SKM-1 (cell line): ENCODE data around the gene SPAG5.

Source experiments
- DNase-seq: peaks from one replicate; lab custom pipeline; 2025; ENCODE audit not compliant: unreplicated experiment; lab: John Stamatoyannopoulos, UW

The SPAG5 gene

GRCh38 chr17:28547623-28548416 lies 51.0 kb downstream of the SPAG5 start:
- peak; percentile 37 for DNase-seq

GRCh38 chr17:28547096-28547622 lies 51.7 kb downstream of the SPAG5 start:
- DNase-seq: no peak

- no peak for DNase-seq
Observed at GRCh38 chr17:28545787-28546415, 52.9 kb downstream of the SPAG5 start.

- no peak for DNase-seq
Observed at GRCh38 chr17:28545141-28545503, 53.7 kb downstream of the SPAG5 start.

DNA sequence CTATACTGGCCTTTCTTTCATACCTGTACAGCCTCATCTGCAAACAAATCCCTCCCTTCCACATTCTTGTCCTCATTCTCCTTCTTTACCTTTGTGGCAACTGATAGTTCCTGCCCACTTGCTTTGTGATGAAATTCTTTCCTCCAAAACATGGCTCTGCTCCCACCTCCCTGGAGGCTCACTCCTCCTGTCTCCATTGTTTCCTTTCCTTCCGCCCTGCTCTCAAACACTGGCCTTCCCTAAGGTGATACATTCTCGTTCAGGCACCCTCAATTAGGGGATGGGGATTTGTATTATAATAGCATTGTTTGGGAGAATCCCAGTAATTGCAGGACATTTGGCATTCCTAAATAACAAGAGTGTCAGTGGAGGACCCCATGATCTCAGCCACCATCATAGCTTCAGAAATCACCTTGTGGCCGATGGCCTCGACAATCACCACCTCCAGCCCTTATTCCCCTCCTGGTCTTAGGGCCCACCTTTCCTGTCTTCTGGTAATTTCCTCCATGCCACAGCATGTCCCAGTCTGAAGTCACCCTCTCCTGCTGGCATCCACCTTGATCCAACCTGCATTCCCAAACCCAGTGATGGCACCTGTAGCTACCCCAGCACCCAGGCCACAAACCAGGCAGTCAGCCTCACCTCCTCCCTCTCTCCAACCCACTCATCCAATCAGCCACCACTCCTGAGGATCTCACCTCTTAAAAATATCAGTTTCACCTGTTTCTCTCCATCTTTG lies 54.3 kb downstream of the SPAG5 start:
- DNase-seq: no peak

- no peak for DNase-seq
Observed at GRCh38 chr17:28541439-28541838, 57.4 kb downstream of the SPAG5 start.

GRCh38 chr17:28540231-28540630 lies 58.6 kb downstream of the SPAG5 start:
- DNase-seq: no peak

DNA sequence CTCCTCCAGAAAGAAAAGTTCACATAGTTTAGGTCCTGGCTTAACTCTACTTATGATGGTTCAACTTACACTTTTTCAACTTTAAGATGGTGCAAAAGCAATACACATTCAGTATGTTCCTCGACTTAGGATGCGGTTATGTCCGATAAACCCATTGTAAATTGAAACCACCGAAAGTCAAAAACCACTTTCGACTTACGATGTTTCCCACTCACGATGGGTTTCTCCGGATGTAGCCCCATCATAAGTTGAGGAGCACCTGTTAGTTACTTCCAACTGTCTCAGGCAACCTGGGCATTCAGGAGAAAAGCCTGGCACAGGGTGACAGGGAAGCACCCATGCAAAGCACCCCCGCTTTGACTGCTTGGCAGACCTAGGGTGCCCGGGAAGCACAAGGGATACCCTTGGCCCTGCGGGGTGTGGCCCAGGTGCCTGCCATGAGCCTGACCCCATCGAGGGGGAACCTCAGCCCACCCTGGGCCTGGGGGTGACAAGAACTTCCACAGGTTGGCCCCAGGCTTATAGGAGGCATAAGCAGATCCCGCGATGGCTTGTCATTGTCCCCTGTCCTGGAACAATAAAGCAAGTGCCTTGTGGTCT lies 60.4 kb downstream of the SPAG5 start:
- DNase-seq: no peak

DNA sequence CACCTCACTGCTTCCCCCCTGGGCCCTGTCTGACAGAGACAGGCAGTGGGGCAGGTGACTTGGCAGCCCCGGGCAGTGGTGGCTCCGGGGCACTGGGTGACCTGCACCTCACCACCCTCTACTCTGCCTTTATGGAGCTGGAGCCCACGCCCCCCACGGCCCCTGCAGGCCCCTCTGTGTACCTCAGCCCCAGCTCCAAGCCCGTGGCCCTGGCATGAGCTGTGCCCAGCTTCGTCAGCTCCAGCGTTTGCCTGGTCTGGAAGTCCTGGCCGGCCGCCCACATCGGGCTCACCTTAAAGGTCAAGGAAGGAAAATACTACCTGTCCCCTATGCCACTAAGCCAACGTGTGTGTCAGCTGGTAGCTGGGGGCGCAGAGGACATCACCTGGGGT lies 61.6 kb downstream of the SPAG5 start:
- no peak for DNase-seq

DNA sequence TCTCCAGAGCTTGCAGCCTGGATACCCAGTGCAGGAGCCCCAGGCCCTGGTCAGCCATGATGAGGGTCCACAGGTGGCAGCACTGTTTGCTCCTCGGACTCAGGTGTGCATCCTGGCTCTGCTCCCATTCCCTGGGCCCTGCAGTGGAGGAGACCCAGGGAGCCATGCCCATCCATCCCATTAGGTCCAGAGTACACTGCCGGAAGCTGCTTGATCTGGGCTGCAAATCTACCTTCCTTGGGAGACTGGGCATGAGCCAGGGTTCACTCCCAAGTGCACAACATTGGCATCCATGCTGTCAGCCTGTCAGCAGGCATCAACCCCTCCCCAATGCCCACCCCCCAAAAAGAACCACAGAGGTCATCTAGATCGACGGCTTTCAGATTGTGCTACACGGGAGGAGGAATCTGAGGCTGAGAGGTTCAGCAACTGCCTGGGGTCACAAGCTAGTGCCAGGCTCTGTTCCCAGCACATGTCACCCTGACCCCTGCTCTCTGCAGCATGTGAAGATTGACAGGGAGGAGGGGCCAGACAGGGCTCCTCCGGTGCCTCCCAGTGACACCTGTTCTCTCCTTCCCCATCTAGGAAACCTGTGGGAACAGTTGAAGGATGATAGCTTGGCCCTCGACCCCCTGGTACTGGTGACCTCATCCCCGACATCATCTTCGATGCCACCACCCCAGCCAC lies 62.1 kb downstream of the SPAG5 start:
- DNase-seq: no peak

DNA sequence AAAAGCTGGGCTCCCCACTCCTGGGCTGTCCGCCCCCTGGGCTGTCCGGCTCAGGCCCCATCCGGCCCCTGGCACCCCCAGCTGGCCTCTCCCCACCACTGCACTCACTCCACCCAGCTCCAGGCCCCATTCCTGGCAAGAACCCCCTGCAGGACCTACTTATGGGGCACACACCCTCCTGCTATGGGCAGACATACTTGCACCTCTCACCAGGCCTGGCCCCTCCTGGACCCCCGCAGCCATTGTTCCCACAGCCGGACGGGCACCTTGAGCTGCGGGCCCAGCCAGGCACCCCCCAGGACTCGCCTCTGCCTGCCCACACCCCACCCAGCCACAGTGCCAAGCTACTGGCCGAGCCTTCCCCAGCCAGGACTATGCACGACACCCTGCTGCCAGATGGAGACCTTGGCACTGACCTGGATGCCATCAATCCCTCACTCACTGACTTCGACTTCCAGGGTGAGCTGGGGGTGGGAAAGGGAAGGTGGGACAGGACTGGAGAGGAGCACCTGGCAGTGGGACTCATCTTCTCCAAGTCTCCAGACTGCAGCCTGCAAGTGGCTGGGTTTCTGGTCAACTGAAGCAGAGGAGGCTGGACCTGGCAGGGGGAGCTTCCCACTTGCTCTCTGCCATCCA lies 64.0 kb downstream of the SPAG5 start:
- no peak for DNase-seq

GRCh38 chr17:28533091-28533807 lies 65.6 kb downstream of the SPAG5 start:
- no peak for DNase-seq

DNA sequence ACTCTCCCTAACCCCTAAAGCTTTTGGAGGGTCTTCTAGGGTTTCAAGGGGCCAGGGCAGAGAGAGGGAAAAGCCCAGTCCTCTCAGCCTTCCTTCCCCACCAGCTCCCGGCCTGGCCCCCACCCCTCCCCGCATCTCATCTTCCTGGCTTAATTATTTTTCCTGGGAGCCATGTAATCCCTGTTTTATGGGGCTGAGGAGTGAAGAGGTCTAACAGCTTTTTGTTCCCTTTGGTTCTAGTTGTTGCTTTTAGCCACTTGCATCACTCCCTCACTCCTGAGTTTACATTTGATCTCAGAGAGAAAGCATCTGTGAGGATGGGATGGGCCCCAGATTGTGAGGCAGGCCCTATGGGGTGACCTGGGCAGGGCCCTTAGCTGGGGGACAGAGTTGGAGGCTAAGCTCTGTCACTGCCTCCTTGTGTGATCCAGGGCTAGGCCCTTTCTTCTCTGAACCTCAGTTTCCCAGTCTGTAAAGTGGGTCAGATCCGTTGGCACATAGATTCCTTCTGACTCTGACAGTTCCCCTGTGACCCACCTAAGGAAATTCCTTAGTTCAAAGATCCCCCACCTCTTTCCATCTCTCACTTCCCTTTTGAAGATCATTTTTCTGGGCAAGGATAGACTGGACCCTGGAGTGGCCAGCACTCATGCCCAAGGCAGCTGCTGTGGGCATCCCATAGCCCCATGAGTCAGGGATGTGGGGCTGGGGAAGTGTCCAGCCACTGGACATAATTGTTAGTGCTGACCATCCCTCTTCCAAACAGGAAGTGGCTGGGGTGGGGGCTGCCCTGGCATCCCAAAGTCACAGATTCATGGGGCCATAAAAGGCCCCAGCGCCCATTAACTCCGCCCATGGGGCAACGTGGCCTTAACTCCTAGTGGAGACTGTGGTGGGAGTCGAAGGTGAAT lies 66.5 kb downstream of the SPAG5 start:
- DNase-seq: no peak

- DNase-seq: no peak
Observed at GRCh38 chr17:28530926-28531325, 67.9 kb downstream of the SPAG5 start.

DNA sequence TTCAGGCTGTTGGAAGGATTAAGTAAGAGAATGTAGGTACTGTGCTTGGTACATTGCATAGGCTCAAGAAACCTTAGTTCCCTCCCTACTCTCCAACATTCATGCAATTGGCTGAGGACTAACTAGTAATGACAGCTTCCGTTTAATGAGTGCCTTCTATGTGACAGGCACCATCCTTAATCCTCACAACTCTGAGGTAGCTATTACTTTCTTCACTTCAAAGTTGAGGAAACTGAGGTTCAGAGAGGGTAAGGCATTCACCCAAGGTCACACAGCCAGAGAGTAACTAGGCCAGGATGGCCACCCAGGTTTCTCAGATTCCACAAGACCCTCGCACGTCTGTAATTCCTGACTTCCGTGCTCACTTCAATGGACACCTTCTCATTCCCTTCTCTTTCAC lies 68.6 kb downstream of the SPAG5 start:
- no peak for DNase-seq

DNA sequence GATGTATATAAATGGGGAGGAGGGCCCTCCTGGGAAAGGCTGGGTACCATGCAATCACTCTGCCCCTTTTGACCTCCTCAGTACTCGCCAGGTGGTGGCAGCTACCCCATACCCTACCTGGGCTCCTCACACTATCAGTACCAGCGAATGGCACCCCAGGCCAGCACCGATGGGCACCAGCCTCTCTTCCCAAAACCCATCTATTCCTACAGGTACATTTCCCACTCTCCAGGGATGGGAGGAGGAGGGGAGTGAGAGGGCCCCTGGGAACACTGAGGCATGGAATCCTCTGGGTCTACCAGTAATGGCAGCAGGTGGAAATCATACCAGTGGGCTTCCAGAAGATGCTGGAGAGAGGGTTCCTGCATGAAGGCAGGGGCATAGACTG lies 69.8 kb downstream of the SPAG5 start:
- no peak for DNase-seq

DNA sequence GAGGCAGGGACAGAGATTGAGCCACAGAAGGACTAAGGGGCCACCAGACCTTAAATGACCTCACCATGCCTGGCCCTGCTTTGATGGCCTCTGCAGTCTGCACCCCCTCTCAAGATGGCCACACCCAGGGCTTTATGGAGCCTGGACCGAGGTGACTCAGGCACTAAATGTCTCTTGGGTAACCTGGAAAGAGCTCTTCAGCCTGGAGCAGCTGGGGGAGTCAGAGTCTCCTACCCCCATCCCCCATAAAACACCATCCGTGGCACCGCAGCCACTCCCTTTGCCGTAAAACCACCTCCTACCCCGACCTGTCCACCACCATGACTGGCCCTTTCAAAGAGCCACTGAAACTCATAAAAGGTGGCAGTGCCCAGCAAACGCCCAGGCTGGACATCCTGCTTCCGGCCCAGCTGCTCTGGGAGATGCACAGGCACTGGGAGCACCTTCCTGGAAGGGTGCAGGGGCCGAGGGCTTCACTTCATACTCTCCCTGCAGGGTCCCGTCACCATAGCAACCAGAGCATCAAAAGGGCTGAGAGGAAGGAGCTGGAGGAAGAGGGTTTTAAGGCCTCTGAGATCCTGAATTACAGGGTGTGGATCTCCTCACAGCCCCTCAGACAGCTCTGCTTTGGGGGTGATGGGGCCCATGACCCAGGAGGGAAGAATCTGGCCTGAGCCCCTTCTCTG lies 70.4 kb downstream of the SPAG5 start:
- DNase-seq: no peak

GRCh38 chr17:28527859-28528258 lies 71.0 kb downstream of the SPAG5 start:
- no peak for DNase-seq
